Measurements from ENCODE around the gene TNIK. TPM values are rescaled to one million over a fixed set of nuclear protein-coding genes. Genes with fewer than 3 reads are reported as not detected.

TNIK gene
- total and polyA plus RNA-seq, 3 donors from 2014 or later: 39.3 to 99.6 (median 83.5) TPM

DNA sequence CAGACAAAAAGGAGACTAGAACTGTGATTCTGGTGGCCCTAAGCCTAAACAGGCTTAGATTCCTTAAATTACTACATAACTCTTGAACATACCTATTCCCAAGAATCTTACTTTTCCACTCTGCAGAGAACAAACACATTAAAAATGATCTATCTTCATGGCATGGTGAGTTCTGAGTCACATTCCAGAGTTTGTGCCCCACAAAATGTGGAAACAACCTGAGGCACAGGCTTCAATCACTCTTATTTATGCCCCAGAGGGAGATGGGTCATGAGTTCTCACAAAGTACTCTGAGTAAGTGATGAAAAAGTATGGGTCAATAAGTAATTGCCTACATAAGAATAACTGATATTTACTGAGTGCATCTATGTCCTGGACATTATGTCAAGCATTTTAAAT, 296.1 kb downstream of the TNIK start:
- Histone ChIP-seq H3K9me3 (no peaks in the 10 kb centered on the region), H3K36me3 (ENCODE audit: low read depth, missing control alignments) (no peaks in the 10 kb centered on the region), H3K27me3 (no peaks in the 10 kb centered on the region), H3K4me1 (no peaks in the 10 kb centered on the region), H3K4me3 (no peak overlapping the region), H3K27ac (no peak overlapping the region)
- intact Hi-C loops (cut with DNase I; ENCODE audit: low total_unique reads): no loop called here
- TF ChIP-seq POLR2A (IDR thresholded peaks at IDR 0.05) (no peak), CTCF (IDR thresholded peaks at IDR 0.05) (no peak)
- no peak for DNase-seq

- TF ChIP-seq POLR2A (IDR thresholded peaks at IDR 0.05) (no peak), CTCF (IDR thresholded peaks at IDR 0.05) (peak; percentile 53 to 63 (median 59))
- Histone ChIP-seq H3K4me1 (no peaks in the 10 kb centered on the region), H3K9me3 (no peaks in the 10 kb centered on the region), H3K36me3 (ENCODE audit: low read depth, missing control alignments) (no peaks in the 10 kb centered on the region), H3K4me3 (no peak overlapping the region), H3K27me3 (no peaks in the 10 kb centered on the region), H3K27ac (no peak overlapping the region)
- intact Hi-C loops (cut with DNase I; ENCODE audit: low total_unique reads): no loop called here
- DNase-seq: no peak
Measured at GRCh38 chr3:171163101-171164066, 296.8 kb downstream of the TNIK start.

- no peak for TF ChIP-seq POLR2A (IDR thresholded peaks at IDR 0.05)
- DNase-seq: no peak
- Histone ChIP-seq H3K36me3 (ENCODE audit: low read depth, missing control alignments) (no peaks in the 10 kb centered on the region), H3K4me3 (no peak overlapping the region), H3K4me1 (no peaks in the 10 kb centered on the region), H3K27ac (no peak overlapping the region), H3K27me3 (no peaks in the 10 kb centered on the region), H3K9me3 (no peaks in the 10 kb centered on the region)
- 93% methylated on average over 1 of the region's 1 CpG for WGBS, 2 donors
- intact Hi-C loops (cut with DNase I; ENCODE audit: low total_unique reads): no loop called here
Measured at GRCh38 chr3:171160325-171160724, 299.9 kb downstream of the TNIK start.

- Histone ChIP-seq H3K4me1 (no peaks in the 10 kb centered on the region), H3K4me3 (no peak overlapping the region), H3K27me3 (no peaks in the 10 kb centered on the region), H3K36me3 (ENCODE audit: low read depth, missing control alignments) (no peaks in the 10 kb centered on the region), H3K9me3 (no peaks in the 10 kb centered on the region), H3K27ac (no peak overlapping the region)
- intact Hi-C loops (cut with DNase I; ENCODE audit: low total_unique reads): no loop called here
- TF ChIP-seq POLR2A (IDR thresholded peaks at IDR 0.05): no peak
- TF ChIP-seq CTCF (IDR thresholded peaks at IDR 0.05): no peak
- WGBS, 2 donors: 92 to 93% methylated on average over 6 of the region's 6 CpGs
- DNase-seq: no peak
Measured at GRCh38 chr3:171159822-171160157, 300.4 kb downstream of the TNIK start.

GRCh38 chr3:171159024-171159821, 301.0 kb downstream of the TNIK start:
- Histone ChIP-seq H3K36me3 (ENCODE audit: low read depth, missing control alignments) (no peaks in the 10 kb centered on the region), H3K4me1 (no peaks in the 10 kb centered on the region), H3K4me3 (no peak overlapping the region), H3K27ac (no peak overlapping the region), H3K9me3 (no peaks in the 10 kb centered on the region), H3K27me3 (no peaks in the 10 kb centered on the region)
- 87 to 90% methylated on average over 20 of the region's 20 CpGs for WGBS, 2 donors
- DNase-seq: no peak
- TF ChIP-seq POLR2A (IDR thresholded peaks at IDR 0.05) (no peak), CTCF (IDR thresholded peaks at IDR 0.05) (no peak)
- intact Hi-C loops (cut with DNase I; ENCODE audit: low total_unique reads): no loop called here
